Stromal cell of bone marrow (primary cell): ENCODE data around the gene CERS6.
"Not testable (repeated sequence)": the region's sequence is repeated elsewhere in the genome, so short reads cannot be mapped to it uniquely, and the experiment has no call there.

Experiments
- DNase-seq: peaks from one replicate; pipeline ENCODE4 v3.0.0-alpha.2; 2012; ENCODE audit warnings: low read depth

CERS6 gene

GRCh38 chr2:168468354-168468753 is 12.3 kb downstream of the CERS6 start:
- no peak for DNase-seq

- no peak for DNase-seq
Observed at GRCh38 chr2:168469281-168469988, 13.4 kb downstream of the CERS6 start.

DNA sequence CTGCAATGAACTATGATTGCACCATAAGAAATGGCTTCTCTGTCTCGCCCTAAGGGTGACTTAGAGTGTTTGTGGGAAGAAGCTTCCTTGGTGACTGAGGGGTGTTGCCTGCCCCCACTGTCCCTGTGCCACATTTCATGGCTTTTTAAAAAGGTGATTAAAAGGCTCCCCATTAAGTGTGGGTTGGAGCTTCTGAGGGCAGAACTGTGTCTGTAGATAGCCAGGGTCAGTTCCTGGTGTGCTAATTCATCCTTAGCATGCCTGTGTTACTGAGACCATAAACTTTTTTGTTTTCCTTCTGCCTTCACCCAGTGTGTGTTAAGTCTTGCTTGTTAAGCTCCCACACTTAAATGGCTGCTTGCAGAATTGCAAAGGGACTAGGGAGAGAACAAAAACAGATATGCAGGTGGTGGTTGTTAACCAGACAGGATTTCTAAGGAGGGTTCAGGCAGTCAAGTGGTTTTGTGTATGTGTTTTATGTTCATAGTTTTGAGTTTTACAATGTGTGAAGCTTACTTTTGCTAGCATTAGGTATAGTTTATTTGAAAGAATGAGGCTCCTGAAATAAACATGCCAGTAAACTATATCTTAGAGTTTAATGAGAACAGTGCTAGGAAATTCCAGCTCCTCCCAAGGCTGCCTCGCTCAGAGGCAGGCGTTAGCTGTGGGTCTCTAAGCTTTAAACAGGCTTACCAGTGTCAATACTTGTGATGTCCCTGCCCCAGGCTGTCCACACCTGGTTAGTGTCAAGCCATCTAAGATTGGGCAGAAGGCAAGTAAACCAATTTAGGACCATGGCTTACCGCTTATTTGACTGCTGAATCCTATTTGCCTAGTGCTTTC is 14.5 kb downstream of the CERS6 start:
- no peak for DNase-seq

GRCh38 chr2:168471163-168471475 is 15.0 kb downstream of the CERS6 start:
- DNase-seq: no peak

- no peak for DNase-seq
Observed at GRCh38 chr2:168475636-168476035, 19.6 kb downstream of the CERS6 start.

DNA sequence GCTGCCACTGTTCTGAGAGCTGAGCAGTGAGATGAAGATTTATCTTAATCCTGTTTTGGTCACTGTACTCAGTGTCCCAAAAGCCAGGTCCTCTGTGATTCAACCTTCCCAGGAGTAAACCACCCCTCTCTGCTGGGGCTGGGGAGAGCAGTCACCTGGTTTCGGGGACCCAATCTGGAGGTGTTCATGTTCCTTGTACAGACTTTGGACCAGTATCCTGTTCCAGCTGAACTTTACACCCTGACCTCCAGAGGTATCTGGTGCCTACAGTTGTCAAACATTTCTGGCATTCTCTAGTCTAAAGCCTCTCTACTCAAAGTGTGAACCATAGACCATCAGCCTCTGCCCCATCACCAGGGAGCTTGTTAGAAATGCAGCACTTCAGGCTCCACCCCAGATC is 22.1 kb downstream of the CERS6 start:
- DNase-seq: no peak

GRCh38 chr2:168480356-168480755 is 24.3 kb downstream of the CERS6 start:
- no peak for DNase-seq

DNA sequence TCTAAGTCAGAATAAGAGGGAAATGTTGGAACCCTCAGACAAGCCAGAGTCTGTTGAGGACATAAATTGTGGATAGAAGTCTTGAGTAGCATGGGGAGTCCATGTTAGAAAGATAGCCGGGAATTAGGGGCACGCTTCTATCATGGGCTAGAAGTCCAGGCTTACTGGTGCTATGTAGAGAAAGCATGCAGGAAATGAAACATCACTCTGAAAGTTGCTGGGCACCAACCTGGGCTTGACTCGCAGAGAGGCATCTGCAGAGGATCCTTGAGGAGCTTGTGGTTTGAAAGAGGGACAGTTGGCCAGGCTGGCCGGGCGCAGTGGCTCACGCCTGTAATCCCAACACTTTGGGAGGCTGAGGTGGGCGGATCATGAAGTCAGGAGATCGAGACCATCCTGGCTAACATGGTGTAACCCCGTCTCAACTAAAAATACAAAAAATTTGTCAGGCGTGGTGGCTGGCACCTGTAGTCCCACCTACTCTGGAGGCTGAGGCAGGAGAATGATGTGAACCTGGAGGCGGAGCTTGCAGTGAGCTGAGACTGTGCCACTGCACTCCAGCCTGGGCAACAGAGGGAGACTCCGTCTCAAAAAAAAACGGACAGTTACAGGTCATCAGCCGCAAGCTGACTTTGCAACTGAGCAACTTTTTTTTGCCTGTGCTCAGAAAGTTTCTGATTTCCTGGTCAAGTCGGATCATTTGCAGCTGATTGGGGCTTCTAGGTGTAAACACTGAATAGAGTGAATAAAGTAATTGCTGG is 24.9 kb downstream of the CERS6 start:
- DNase-seq: no peak

GRCh38 chr2:168482269-168482668 is 26.2 kb downstream of the CERS6 start:
- no peak for DNase-seq

DNA sequence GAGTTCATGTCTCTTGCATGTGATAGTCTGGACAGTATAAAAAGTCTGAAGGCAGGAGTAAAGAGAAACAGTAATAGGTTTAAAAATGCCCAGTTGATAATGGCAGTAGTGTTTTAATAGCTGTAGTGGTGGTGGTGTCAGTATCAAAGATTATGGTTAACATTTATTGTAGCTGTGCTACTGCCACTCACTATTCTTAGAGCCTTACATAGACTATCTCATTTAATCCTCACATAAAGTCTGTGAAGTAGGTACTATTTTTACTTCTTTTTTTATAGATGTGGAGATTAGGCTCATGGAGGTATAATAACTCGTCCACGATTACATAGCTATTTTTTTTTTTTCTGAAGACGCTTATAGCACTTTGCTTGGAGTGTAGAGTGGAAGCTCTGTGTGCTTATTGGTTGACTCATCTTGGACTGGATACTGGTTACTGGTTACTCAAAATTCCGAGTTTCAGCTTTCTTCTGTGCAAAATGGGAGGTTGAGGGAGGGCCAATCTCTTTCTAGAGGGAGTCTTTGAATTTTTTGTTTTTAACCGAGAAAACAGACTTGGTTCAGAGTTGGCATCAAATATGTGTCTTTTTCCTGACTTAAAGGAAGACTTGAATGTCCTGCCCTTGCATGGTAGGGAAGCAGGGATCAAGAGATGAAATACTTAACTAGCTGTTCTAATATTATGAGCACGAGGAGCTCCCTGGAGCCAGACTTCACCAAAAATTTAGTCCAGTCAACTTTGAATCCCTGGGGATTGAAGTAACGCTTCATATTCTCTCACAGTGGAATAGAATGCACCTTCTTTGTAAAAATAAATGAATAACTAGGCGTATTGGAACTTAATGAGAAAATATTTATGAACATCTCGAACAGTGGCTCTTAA is 27.1 kb downstream of the CERS6 start:
- no peak for DNase-seq

GRCh38 chr2:168486477-168486876 is 30.4 kb downstream of the CERS6 start:
- DNase-seq: no peak

GRCh38 chr2:168490015-168490874 is 34.2 kb downstream of the CERS6 start:
- DNase-seq: peak; percentile 6

- DNase-seq: no peak
Observed at GRCh38 chr2:168490946-168491605, 35.0 kb downstream of the CERS6 start.

- not testable (repeated sequence) for DNase-seq
Observed at GRCh38 chr2:168491728-168492127, 35.7 kb downstream of the CERS6 start.

DNA sequence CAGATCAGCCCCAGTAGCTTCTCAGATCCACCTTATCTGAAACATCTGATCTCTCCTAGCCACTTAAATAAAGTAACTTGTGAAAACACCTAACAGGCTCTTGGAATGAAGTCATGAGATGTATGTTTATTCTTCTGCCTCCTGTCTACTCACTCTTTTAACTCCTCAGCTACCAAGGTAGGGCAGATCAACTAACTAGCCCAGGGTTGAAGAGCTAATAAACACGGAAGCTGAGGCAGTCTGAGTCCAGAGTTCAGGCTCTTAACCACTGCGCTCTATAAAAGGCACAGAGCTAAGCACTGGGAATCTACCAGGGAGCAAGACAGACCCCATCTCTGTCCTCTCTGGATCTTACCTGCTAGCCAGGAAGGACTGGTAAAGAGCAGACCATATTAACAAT is 37.1 kb downstream of the CERS6 start:
- not testable (repeated sequence) for DNase-seq

DNA sequence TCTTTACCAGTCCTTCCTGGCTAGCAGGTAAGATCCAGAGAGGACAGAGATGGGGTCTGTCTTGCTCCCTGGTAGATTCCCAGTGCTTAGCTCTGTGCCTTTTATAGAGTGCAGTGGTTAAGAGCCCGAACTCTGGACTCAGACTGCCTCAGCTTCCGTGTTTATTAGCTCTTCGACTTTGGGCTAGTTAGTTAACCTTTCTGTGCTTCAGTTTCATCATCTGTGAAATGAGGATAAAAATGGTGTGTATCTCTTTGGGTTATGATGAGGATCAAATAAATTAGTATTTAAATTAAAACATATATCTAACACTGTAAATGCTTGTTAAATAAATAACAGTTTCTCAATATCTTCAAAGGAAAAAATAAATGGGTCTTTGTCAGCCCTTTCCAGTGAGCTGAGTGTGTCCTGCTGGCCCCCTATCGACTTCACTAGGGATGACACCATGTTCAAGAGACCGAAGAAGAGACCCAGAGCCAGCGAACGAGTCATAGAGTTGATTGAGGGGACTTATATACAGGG is 38.2 kb downstream of the CERS6 start:
- no peak for DNase-seq

DNA sequence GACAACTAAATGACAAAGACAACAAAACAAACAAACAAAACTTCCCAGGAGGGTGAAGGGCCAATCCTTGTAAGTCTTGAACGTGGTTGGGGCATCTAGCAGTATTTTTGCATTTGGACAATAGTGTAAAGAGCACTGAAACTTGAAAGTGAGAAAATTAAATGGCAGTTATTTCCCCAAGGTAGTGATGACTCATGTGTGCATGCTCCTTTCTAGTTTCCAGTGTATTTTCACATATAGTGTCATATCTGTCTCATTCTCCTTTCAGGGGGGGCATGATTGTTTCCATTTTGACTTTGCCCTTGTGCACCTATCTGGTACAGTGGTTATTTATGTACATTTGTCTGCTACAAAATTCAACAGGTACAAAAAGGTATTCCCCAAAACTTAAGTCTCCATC is 39.5 kb downstream of the CERS6 start:
- DNase-seq: no peak

DNA sequence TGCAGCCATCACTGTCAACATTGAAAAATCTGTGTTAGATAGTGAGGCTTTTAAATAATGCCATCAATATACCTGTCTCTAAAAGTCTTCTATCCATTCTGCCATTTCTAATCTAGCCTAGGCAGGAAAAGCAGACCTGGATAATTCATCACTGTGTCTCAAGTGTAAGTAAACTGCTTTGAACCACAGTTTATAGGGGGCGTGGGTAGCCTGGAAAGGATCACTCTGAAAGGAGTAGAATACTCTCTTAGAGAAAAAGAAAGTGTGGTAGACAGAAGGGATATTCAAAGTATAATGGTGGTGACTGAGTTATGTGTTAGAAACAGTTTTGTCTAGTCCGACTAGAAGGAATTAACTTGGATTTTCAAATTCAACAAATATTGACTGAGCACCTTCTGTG is 40.8 kb downstream of the CERS6 start:
- no peak for DNase-seq

DNA sequence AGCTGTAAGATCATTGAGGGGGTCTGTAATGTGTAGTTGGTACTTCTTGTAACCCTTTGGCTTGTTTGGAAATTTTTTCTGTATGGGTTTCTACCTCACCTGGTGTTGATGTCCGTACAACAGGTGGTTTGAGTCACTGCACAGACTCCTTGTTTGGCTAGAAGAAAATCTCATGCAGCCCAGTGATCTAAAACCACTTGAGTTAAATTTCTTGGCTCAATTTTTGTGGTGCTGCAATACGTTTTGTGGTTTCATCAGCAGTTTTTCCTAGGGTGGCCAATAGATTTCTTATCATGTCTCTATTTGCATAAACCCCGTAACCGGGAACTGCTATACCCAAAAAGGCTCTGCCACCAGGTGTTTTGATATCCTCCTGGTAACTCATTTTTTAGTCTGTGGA is 43.4 kb downstream of the CERS6 start:
- no peak for DNase-seq

DNA sequence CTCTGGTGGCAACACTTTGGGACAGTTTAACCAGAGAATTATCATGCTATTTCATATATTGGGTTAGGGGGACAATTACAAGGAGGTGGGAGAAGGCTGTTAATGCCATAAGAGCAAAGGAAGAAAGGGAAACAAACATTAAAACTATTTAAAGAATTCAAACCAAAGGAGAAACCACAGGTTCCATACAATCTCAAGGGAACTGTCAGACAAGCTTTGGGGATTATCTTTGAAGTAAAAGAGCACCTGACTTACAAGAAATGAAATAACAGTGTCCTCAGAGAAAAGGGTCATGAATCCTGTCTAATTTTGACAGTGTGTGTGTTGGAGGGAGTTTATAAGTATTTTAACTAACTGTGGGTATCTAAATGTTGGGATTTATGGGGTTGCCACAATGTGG is 44.4 kb downstream of the CERS6 start:
- DNase-seq: no peak
